Fibroblast of pulmonary artery (primary cell): ENCODE data around the gene CYP2C8.
"Not testable (repeated sequence)": the region's sequence is repeated elsewhere in the genome, so short reads cannot be mapped to it uniquely, and the experiment has no call there.

ENCODE experiments used
- DNase-seq: peaks from one replicate; pipeline ENCODE4 v3.0.0-alpha.2; 2010; ENCODE audit warnings: low read depth
- H3K4me3 ChIP-seq: replicated peaks from 2 replicates; pipeline ENCODE4 v1.5.1; 2011; ENCODE audit warnings: low read depth, mild to moderate bottlenecking, control low read depth, low read length, moderate library complexity
- TF ChIP-seq, protein P1 (sequence below): IDR thresholded peaks from 2 replicates; pipeline ENCODE4 v1.5.1; 2011; ENCODE audit warnings: mild to moderate bottlenecking, control low read depth, low read length, inconsistent platforms; ENCODE audit errors: missing control alignments

CYP2C8 gene

DNA sequence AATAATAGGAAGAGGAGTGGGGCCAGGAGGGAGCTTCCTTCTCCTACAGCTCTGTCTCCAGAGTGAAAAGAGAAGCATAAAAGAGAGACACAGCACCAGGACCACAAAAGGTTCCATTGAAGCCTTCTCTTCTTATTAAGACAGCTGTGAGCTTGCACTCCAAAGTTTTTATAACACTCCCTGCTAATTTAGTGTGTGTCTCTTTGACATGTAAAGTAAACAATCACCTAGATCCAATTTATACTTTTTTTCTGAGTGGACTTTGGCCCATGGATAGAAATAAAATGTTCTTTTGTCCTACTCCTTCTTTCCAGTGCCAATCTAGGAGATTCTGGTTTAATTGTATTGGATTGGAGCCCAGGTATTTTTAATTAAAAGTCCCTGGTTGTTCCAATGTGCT, at the start of gene CYP2C8:
Gene CYP2C8, minus strand, starts transcription at position 212 of the 400 bp plus-strand sequence. Its CDS starts 95 bp downstream, at position 117.
- TF ChIP-seq, protein P1, sequence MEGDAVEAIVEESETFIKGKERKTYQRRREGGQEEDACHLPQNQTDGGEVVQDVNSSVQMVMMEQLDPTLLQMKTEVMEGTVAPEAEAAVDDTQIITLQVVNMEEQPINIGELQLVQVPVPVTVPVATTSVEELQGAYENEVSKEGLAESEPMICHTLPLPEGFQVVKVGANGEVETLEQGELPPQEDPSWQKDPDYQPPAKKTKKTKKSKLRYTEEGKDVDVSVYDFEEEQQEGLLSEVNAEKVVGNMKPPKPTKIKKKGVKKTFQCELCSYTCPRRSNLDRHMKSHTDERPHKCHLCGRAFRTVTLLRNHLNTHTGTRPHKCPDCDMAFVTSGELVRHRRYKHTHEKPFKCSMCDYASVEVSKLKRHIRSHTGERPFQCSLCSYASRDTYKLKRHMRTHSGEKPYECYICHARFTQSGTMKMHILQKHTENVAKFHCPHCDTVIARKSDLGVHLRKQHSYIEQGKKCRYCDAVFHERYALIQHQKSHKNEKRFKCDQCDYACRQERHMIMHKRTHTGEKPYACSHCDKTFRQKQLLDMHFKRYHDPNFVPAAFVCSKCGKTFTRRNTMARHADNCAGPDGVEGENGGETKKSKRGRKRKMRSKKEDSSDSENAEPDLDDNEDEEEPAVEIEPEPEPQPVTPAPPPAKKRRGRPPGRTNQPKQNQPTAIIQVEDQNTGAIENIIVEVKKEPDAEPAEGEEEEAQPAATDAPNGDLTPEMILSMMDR: no peak
- no peak within 1 kb of the TSS for H3K4me3 ChIP-seq
- DNase-seq: no peak

DNA sequence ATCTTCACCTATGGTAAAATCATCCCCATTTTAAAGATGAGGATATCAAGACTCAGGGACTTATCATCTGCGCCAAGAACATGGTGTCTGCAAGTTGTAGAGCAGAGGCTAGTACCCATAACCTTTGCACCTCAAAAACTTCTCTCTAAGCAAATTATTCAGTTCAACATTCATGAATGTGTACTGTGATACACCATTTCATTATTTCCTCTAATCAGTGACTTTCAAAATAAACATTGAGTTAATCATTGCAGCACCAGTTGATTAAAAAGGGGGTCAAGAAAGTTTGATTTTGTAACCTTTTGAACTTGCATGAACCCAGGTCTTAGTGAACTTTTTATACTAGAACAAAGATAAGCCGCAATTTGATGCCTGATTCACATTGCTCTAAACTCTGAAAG, 47.6 kb upstream of the CYP2C8 start:
- H3K4me3 ChIP-seq: no peak overlapping the region
- DNase-seq: no peak
- TF ChIP-seq, protein P1: no peak

DNA sequence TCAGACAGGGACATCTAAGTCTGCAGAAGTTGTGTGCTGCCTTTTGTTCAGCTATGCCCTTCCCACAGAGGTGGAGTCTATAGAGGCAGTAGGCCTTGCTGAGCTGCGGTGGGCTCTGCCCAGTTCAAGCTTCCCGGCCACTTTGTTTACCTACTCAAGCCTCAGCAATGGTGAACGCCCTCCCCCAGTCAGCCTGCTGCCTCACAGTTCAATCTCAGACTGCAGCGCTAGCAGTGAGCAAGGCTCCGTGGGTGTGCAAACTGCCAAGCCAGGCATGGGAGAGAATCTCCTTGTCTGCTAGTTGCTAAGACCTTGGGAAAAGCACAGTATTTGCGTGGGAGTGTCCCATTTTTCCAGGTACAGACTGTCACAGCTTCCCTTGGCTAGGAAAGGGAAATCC, 41.5 kb upstream of the CYP2C8 start:
- H3K4me3 ChIP-seq, DNase-seq: not testable (repeated sequence)

DNA sequence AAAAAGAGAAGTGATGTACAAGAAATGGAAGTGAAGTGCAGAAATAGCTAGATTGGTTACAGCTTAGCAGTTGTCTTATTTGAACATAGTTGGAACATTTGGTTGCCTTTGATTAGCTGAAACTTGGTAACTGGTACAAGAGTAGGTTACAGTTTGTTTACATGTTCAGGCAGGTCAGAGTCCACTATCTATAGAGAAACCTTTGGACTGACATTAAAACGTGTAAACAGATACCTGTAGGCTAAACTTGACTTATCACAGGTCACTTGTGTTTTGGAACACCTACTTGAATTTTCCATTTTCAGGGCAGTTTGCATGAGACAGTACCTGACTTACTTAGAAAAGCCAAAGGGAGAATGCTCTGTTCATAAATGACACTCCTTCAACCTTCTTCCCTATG, 28.5 kb upstream of the CYP2C8 start:
- TF ChIP-seq, protein P1: no peak
- no peak overlapping the region for H3K4me3 ChIP-seq
- DNase-seq: no peak

DNA sequence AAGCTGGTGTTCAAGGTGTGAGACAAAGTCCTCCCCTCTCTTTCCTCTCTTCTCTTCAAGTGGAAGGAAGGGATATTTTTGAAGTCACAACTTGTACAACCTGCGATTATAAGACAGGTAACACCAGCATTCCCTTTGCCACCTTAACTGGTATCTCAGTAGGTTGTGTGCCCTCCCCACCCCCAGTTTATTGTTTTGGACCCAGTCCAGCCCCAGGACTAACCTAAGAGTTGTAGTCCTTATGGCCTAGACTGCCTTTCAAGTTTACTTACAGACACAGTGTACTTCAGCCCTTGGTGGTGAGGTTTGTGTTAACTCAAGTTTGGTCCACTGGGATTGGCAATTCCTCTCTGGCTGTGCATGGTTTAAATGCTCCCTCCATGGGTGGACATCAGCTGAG, 26.8 kb upstream of the CYP2C8 start:
- H3K4me3 ChIP-seq: no peak overlapping the region
- TF ChIP-seq, protein P1: no peak
- DNase-seq: no peak

DNA sequence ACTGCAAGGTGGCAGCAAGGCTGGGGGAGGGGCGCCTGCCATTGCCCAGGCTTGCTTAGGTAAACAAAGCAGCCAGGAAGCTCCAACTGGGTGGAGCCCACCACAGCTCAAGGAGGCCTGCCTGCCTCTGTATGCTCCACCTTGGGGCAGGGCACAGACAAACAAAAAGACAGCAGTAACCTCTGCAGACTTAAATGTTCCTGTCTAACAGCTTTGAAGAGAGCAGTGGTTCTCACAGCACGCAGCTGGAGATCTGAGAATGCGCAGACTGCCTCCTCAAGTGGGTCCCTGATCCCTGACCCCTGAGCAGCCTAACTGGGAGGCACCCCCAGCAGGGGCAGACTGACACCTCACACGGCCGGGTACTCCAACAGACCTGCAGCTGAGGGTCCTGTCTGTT, 10.3 kb upstream of the CYP2C8 start:
- H3K4me3 ChIP-seq, DNase-seq: not testable (repeated sequence)

DNA sequence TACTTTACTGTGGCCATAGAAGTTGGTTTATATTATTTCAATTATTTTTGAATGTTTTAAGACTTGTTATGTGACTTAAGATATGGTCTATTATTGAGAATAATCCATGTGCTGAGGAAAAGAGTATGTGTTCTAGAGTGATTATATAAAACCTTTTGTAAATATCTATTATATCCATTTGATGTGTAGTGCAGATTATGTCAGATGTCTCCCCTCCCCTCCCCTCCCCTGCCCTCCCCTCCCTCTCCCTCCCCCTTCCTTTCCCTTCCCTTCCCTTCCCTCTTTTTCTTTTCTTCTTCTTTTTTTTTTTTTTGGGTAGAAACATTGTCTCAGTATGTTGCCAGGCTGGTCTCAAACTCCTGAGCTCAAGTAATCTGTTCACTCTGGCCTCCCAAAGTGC, 8.3 kb upstream of the CYP2C8 start:
- TF ChIP-seq, protein P1: no peak

DNA sequence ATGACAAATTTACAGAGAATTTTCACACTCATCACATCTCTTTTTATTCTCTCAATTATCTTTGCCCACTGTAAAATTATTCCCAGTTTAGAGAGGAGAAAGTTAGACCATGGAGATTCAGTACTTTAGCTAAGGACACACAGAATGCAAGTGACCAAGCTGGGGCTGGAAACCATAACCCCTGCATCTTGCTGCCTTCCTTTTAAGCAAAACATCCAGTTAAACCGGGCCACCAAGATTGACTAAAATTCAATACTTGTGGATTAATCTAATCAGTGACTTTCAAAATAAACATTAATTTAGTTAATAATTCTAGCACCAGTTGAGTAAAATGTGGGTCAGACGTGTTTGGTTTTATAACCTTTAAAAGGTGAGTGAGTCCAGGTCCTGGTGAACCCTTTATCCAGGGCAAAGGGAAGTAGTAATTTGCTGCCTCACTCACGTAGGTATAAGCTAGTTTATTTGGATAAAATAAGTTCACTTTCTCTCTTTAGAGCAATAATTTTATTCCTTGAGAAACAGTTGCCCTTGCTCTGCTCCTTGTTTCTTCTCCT, 1.9 kb upstream of the CYP2C8 start:
- TF ChIP-seq, protein P1: no peak
- H3K4me3 ChIP-seq: no peak overlapping the region
- DNase-seq: no peak

More for the DNA sequence above, 8.3 kb upstream of the CYP2C8 start:
- DNase-seq: no peak
- no peak overlapping the region for H3K4me3 ChIP-seq

DNA sequence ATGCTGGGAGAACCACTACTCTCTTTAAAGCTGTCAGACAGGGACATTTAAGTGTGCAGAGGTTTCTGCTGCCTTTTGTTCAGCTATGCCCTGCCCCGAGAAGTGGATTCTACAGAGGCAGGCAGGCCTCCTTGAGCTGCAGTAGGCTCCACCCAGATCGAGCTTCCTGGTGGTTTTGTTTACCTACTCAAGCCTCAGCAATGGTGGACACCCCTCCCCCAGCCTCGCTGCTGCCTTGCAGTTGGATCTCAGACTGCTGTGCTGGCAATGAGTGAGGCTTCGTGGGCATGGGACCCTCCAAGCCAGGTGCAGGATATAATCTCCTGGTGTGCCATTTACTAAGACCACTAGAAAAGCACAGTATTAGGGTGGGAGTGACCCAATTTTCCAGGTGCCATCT, 5.2 kb downstream of the CYP2C8 start:
- H3K4me3 ChIP-seq, DNase-seq: not testable (repeated sequence)
